ENCODE results near the gene SETBP1.

GRCh38 chr18:44944461-44944860, 263.8 kb downstream of the SETBP1 start:
- TF ChIP-seq CTCF (IDR thresholded peaks at IDR 0.05; ENCODE audit: low read length) (no peak), EZH2 (IDR thresholded peaks at IDR 0.05; ENCODE audit: borderline replicate concordance, low read length) (no peak)
